ENCODE results near the gene NUTM2F.
"Not testable (repeated sequence)": the region's sequence is repeated elsewhere in the genome, so short reads cannot be mapped to it uniquely, and the experiment has no call there.

NUTM2F gene

DNA sequence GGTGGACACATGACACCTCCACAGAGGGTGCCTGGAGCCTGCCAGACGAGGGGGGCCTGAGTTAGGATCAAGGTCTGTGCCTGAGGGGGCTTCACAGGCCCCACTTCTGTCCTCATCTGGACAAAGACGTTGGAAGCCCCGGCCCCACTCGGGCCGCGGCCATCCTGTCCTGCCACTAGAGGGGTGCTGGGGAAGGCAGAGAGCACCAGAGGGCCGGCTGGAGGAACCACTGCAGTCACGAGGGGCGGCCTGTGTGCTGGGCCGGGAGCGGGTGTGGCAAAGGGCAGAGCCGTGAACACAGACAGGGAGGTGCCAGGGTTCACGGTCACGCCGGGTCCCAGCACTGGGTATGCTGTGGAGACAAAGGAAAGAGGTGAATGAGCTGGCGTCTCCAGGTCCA is 2.9 kb downstream of the NUTM2F start:
- not testable (repeated sequence) for H4K20me1 ChIP-seq (ENCODE audit: insufficient read depth, low read length); H3K4me2 ChIP-seq (ENCODE audit: insufficient read depth, low read length); H3K4me1 ChIP-seq (ENCODE audit: insufficient read depth, low read length); H2AFZ ChIP-seq (ENCODE audit: low read depth, low read length); H3K9ac ChIP-seq (ENCODE audit: low read depth, low read length); ATAC-seq (ENCODE audit: insufficient read depth, low read depth); H3K36me3 ChIP-seq (ENCODE audit: insufficient read depth, low read length); DNase-seq; H3K9me3 ChIP-seq (ENCODE audit: insufficient read depth, low read length, severe bottlenecking); H3K27me3 ChIP-seq (ENCODE audit: insufficient read depth, low read length, poor library complexity); H3K79me2 ChIP-seq (ENCODE audit: insufficient read depth, low read length); H3K4me3 ChIP-seq (ENCODE audit: low read depth in 1 of 2, low read length in 2 of 2); H3K27ac ChIP-seq (ENCODE audit: low read length)

DNA sequence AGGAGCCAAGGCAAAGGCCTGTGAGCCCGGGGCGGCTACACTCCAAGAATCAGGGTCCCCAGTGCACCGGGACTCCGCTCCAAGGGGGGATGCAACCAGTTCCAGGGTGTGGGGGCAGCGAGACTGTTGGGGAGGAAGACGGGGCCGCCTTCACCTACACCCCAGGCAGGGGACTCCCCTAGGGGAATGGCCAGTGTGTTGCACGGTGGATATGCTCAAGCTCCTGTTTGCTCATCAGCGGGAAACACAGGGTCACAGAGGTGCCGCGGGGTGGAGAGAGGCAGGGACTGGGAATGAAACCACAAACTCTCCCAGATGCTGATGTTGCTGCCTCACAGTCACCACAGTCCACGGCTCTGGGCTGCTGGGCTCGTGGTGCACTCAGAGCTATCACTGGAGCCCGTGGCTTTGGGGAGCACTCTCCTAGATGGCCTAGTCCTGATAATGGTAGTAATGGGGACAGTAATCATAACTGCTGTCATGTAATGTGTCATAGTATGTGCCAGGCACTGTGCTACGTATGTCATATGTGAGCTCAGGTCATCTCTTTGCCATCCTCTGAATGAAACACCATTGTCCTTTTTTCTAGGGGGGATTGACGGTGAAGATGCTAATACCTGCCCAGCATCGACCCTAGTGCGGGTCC is 5.2 kb downstream of the NUTM2F start:
- not testable (repeated sequence) for H3K4me2 ChIP-seq (ENCODE audit: insufficient read depth, low read length); H4K20me1 ChIP-seq (ENCODE audit: insufficient read depth, low read length); H3K36me3 ChIP-seq (ENCODE audit: insufficient read depth, low read length); H2AFZ ChIP-seq (ENCODE audit: low read depth, low read length); H3K79me2 ChIP-seq (ENCODE audit: insufficient read depth, low read length); H3K27ac ChIP-seq (ENCODE audit: low read length); H3K4me3 ChIP-seq (ENCODE audit: low read depth in 1 of 2, low read length in 2 of 2); H3K9ac ChIP-seq (ENCODE audit: low read depth, low read length); H3K9me3 ChIP-seq (ENCODE audit: insufficient read depth, low read length, severe bottlenecking); H3K4me1 ChIP-seq (ENCODE audit: insufficient read depth, low read length); ATAC-seq (ENCODE audit: insufficient read depth, low read depth); H3K27me3 ChIP-seq (ENCODE audit: insufficient read depth, low read length, poor library complexity); DNase-seq

DNA sequence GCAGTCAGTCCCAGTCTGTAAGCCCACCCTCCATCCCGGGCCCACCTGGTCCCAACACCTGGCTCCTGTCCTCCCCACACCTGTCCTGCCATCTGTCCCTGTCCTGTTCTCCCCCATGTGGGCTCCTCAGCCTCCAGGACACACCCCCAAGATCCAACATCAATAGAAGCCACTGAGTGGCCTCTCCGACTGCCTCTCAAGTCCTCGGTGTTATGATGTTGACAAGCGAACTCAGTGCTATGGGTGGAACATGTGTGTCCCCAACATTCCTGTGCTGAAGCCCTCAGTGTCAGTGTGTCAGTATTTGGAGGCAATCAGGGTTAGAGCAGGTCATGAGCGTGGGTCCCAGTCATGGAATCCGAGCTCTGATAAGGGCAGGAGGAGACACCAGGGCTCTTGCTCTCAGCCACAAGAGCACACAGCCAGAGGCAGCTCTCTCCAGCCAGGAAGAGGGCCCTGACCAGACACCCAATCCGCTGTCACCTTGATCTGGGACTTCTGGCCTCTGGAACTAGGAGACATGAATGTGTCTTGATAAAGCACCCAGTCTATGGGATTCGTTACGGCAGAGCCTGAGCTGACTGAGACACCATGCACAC is 6.0 kb downstream of the NUTM2F start:
- not testable (repeated sequence) for H4K20me1 ChIP-seq (ENCODE audit: insufficient read depth, low read length); H3K9ac ChIP-seq (ENCODE audit: low read depth, low read length); H3K9me3 ChIP-seq (ENCODE audit: insufficient read depth, low read length, severe bottlenecking); ATAC-seq (ENCODE audit: insufficient read depth, low read depth); H3K4me2 ChIP-seq (ENCODE audit: insufficient read depth, low read length); H3K4me3 ChIP-seq (ENCODE audit: low read depth in 1 of 2, low read length in 2 of 2); H3K36me3 ChIP-seq (ENCODE audit: insufficient read depth, low read length); DNase-seq; H3K27ac ChIP-seq (ENCODE audit: low read length); H3K27me3 ChIP-seq (ENCODE audit: insufficient read depth, low read length, poor library complexity); H3K79me2 ChIP-seq (ENCODE audit: insufficient read depth, low read length); H3K4me1 ChIP-seq (ENCODE audit: insufficient read depth, low read length); H2AFZ ChIP-seq (ENCODE audit: low read depth, low read length)

DNA sequence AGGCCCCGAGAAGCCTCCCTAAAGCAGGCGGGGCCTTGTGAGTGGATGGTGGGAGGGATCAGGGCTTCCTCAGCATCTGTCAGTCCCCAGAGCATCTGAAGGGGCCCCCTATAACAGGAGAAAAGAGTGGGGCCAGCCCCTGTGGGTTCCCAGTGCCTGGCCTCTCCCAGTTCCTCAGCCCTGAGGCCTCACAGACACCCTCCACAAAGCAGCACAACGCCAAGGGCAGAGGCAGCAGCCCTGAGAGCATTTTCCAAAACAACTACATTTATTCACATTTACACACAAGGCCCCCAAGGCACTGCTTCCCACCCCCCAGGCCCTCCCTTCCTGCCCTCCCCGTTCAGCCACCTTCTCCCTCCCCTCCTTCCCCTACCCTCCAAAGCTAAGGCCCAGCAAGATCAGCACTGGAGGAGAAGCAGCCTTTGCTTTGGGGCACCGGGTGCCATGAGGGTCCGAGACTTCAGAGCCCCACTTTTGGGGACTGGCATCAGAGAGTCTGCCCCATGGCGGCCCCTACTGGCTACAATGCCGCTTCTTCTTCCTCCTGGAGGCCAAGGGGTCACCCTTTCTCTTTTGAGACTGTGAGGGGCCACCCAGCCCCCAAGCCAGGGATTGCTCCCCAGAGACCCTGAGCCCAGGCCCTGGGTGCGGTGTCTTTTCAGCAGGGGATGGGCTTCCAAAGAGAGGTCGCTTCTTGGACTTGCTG is 10.3 kb downstream of the NUTM2F start:
- not testable (repeated sequence) for H3K4me1 ChIP-seq (ENCODE audit: insufficient read depth, low read length); H3K27me3 ChIP-seq (ENCODE audit: insufficient read depth, low read length, poor library complexity); H3K4me3 ChIP-seq (ENCODE audit: low read depth in 1 of 2, low read length in 2 of 2); H3K36me3 ChIP-seq (ENCODE audit: insufficient read depth, low read length); H3K9ac ChIP-seq (ENCODE audit: low read depth, low read length); H3K9me3 ChIP-seq (ENCODE audit: insufficient read depth, low read length, severe bottlenecking); ATAC-seq (ENCODE audit: insufficient read depth, low read depth); H4K20me1 ChIP-seq (ENCODE audit: insufficient read depth, low read length); H3K79me2 ChIP-seq (ENCODE audit: insufficient read depth, low read length); H2AFZ ChIP-seq (ENCODE audit: low read depth, low read length); H3K27ac ChIP-seq (ENCODE audit: low read length); DNase-seq; H3K4me2 ChIP-seq (ENCODE audit: insufficient read depth, low read length)

DNA sequence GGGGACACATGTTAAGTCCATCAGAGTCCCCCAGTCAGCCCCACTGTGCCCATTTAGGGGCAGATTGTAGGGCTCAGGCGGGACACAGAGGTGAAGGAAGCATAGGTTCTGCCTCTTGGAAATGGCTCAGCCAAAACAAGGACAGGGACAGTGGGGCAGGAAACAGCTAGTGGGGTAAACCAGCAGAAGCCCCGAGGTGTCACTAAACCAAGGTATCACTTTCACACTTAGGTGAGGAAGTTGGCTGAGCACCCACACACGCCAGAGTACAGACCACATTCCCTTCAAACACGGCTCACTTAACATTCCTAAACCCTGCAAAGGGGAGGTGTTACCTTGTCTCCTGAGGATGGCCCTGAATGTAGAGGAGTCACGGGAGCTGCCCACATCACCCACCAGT is 12.2 kb downstream of the NUTM2F start:
- H3K4me1 ChIP-seq (ENCODE audit: insufficient read depth, low read length); H3K27me3 ChIP-seq (ENCODE audit: insufficient read depth, low read length, poor library complexity); H3K27ac ChIP-seq (ENCODE audit: low read length); H3K36me3 ChIP-seq (ENCODE audit: insufficient read depth, low read length); H3K4me2 ChIP-seq (ENCODE audit: insufficient read depth, low read length); H3K9me3 ChIP-seq (ENCODE audit: insufficient read depth, low read length, severe bottlenecking); H3K79me2 ChIP-seq (ENCODE audit: insufficient read depth, low read length); ATAC-seq (ENCODE audit: insufficient read depth, low read depth); H4K20me1 ChIP-seq (ENCODE audit: insufficient read depth, low read length); DNase-seq; H3K9ac ChIP-seq (ENCODE audit: low read depth, low read length); H2AFZ ChIP-seq (ENCODE audit: low read depth, low read length); H3K4me3 ChIP-seq (ENCODE audit: low read depth in 1 of 2, low read length in 2 of 2): not testable (repeated sequence)

DNA sequence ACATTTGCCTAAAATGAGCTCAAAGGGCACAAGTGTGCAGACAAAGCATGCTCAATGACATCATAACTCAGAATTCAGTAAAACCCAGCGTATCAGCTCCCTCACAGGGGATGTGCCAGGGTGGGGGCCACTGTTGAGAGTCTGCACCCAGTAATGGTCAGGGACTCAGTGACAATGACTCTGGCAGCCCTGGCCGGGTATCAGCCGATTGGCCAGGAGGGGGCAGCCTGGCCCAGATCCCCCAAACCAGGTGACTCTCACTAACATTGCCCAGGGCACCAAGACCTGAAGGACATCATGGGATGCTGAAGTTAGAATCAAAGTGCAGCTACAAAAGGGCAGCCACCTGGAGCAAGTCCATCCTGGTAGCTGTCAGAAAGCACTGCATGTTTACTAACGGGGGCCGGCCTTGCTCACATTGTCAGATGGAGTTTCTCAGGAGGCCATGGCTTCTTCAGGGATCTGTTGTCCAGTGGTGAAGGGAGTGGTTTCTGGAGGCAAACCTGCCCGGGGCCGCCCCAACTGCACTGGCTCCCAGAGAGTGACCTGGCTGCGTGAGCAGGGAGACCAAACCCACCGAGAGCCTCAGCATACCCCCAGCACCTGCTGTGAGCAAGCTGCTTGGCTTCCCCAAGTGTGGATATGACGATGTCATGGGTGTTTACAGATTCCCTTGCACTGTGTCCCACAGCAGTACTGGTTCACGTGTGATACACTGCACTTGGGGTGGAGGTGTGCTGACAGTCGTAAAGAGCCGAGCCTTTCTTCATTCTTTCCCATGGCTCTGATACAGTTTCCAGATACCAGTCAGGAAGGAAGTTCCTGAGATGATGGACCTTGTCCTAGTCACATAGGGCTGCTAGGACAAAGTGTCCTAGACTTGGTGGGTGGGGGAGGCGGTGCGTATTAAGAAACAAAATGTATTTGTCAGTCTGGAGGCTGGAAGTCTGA is 13.1 kb downstream of the NUTM2F start:
- not testable (repeated sequence) for H3K9me3 ChIP-seq (ENCODE audit: insufficient read depth, low read length, severe bottlenecking); DNase-seq; H3K4me3 ChIP-seq (ENCODE audit: low read depth in 1 of 2, low read length in 2 of 2); H3K36me3 ChIP-seq (ENCODE audit: insufficient read depth, low read length); H4K20me1 ChIP-seq (ENCODE audit: insufficient read depth, low read length); H3K9ac ChIP-seq (ENCODE audit: low read depth, low read length); H3K4me1 ChIP-seq (ENCODE audit: insufficient read depth, low read length); H3K27me3 ChIP-seq (ENCODE audit: insufficient read depth, low read length, poor library complexity); H3K79me2 ChIP-seq (ENCODE audit: insufficient read depth, low read length); ATAC-seq (ENCODE audit: insufficient read depth, low read depth); H3K4me2 ChIP-seq (ENCODE audit: insufficient read depth, low read length); H3K27ac ChIP-seq (ENCODE audit: low read length); H2AFZ ChIP-seq (ENCODE audit: low read depth, low read length)
